Heart left ventricle (tissue), 16 donors: ENCODE data around the gene YY1AP1. TPM values are rescaled to one million over a fixed set of nuclear protein-coding genes. Genes with fewer than 3 reads are reported as not detected.
A peak's percentile ranks its signal among the peaks of the same experiment; 100 is the strongest.

Experiments
- ATAC-seq, 4 donors: fragments of 200-7000 bp; cut with Tn5 transposase; one replicate each; pipeline ENCODE4 v1.9.1; 2020 to 2022; ENCODE audit warnings: moderate library complexity in 4 of 4, mild to moderate bottlenecking in 3 of 4, moderate number of reproducible peaks in 1 of 4
- DNase-seq, 5 donors: peaks; one replicate each; pipeline ENCODE4 v3.0.0-alpha.2; 2020
- H3K27ac ChIP-seq, 12 donors: fragments of 200-600 bp; sonication (generic) in 4 of 12; one replicate each; pipeline versions ENCODE4 v1.5.0 to v1.8.0; 2016 to 2022; ENCODE audit warnings: mild to moderate bottlenecking in 2 of 12
- H3K27me3 ChIP-seq, 9 donors: fragments of 200-600 bp; sonication (generic) in 2 of 9; one replicate each; pipeline versions ENCODE4 v1.5.1 to v1.8.0; 2016 to 2022; ENCODE audit warnings: mild to moderate bottlenecking in 3 of 9
- H3K36me3 ChIP-seq, 9 donors: fragments of 200-600 bp; sonication (generic) in 2 of 9; one replicate each; pipeline versions ENCODE4 v1.5.0 to v1.8.0; 2018 to 2022; ENCODE audit warnings: mild to moderate bottlenecking in 2 of 9
- H3K4me1 ChIP-seq, 12 donors: fragments of 200-600 bp; sonication (generic) in 4 of 12; one replicate each; pipeline versions ENCODE4 v1.5.0 to v1.8.0; 2016 to 2022; ENCODE audit warnings: mild to moderate bottlenecking in 3 of 12
- H3K4me3 ChIP-seq, 12 donors: fragments of 200-600 bp; sonication (generic) in 4 of 12; one replicate each; pipeline versions ENCODE4 v1.5.0 to v1.8.0; 2017 to 2022; ENCODE audit warnings: mild to moderate bottlenecking in 9 of 12, moderate library complexity in 4 of 12
- H3K9me3 ChIP-seq, 12 donors: fragments of 200-600 bp; sonication (generic) in 4 of 12; one replicate each; pipeline versions ENCODE4 v1.5.0 to v1.8.0; 2016 to 2022; ENCODE audit warnings: mild to moderate bottlenecking in 1 of 12
- CTCF ChIP-seq, 12 donors: fragments of 200-600 bp; sonication (generic) in 4 of 12; IDR thresholded peaks; one replicate each; pipeline versions ENCODE4 v1.5.0 to v1.8.0; 2018 to 2022; ENCODE audit warnings: antibody characterized with exemption in 12 of 12, mild to moderate bottlenecking in 5 of 12
- POLR2A ChIP-seq, 2 donors: fragments of 450-650 bp; IDR thresholded peaks; one replicate each; pipeline ENCODE4 v1.6.1; 2017; ENCODE audit warnings: antibody characterized with exemption in 2 of 2, mild to moderate bottlenecking in 2 of 2, moderate library complexity in 2 of 2
- WGBS, 4 donors: extraction: QIAGEN DNeasy Blood & Tissue Kit in 2 of 4; methylation state at CpG; one replicate each; pipeline versions ENCODE4 v1.1.5 to v1.1.7; 2013 to 2018; 5-methylcytosine and 5-hydroxymethylcytosine counted together
- intact Hi-C, 10 donors: fragments of 100-400 bp; cut with DNase I; formaldehyde crosslinking; loops; one replicate each; pipeline versions ENCODE4 v1.11.1 to v1.14.2; 2022
- long read RNA-seq, 3 donors: library from polyadenylated mRNA; unstranded; transcript quantifications; one replicate each; pipeline ENCODE4 v2.0.0, GENCODE V29; 2020 to 2021
- polyA plus RNA-seq, 2 donors: library from polyadenylated mRNA; stranded (reverse); fragments of 200-250 nt; gene quantifications; one replicate each; pipeline ENCODE4 v1.2.3, GENCODE V29; 2013
- total RNA-seq, 9 donors: library from RNA; depleted of rRNA in 2 of 9; stranded (reverse); fragments of >200 nt in 2 of 9; fragmentation: NEBNext Ultra II Directional in 3 of 9; extraction: Animal tissue kit (Norgen Biotek cat#: 25700) in 3 of 9; gene quantifications; one replicate each; pipeline versions ENCODE4 v1.1.0 to v1.2.4, GENCODE V29; 2016 to 2023
- donor health status: ischemic (EF 13 %, LVEDD 7.1; RV severe dilation, severe dysfunction).
- donor health status: healthy with polysubstance abuse.
- donor health status: DM: no; HTN: yes; CAD: no.
- donor health status: DM: no; HTN: no; CAD: no.
- donor health status: ischemic (EF 25% LVEDD 6.9; RV normal size, moderate dysfunction).
- donor health status: ischemic (EF 25% LVEDD 5.7; RV mildly dilated, moderate dysfunction).
- donor health status: healthy.
- donor health status: DM: yes; HTN: yes; CAD: no.
- donor health status: ischemic (EF 35%, LVEDD 5.7; RV mildly dilated, moderate dysfunction).
- donor health status: nonischemic (EF 11% LVEDD 7.7; RV severe dilation, severe dysfunction).
- donor health status: DM: yes; HTN: yes; CAD: no.
- donor health status: PGD.
- donor health status: ischemic (EF 29% LVEDD 5.4; RV normal size, mild dysfunction).
- donor health status: nonischemic (EF 23%, LVEDD 6.1; RV moderate dilation, normal function).

The YY1AP1 gene
- total RNA-seq (100 to 1,000 TPM in 2 of 9 donors, 10 to 100 TPM in 7; 61.1 to 124 (median 66.3) TPM), polyA plus RNA-seq (10 to 100 TPM; 23.9 to 56.5 TPM)
- long read RNA-seq, donor 1, transcript YY1AP1-212 (11 exons, 2,654 nt): major isoform, 8 of 45 reads
- long read RNA-seq, donor 1, transcript YY1AP1-205 (11 exons, 2,663 nt): minor isoform, 5 of 45 reads
- long read RNA-seq, donor 1, partial matches to known transcripts: 13 of 45 reads
- long read RNA-seq, donor 1, other reads (novel, unspliced or antisense): 18 of 45 reads
- long read RNA-seq, donor 2, transcript YY1AP1-218 (7 exons, 810 nt): minor isoform, 5 of 119 reads
- long read RNA-seq, donor 2, transcript YY1AP1-205 (11 exons, 2,663 nt): minor isoform, 11 of 119 reads
- long read RNA-seq, donor 2, transcript YY1AP1-212 (11 exons, 2,654 nt): major isoform, 27 of 119 reads
- long read RNA-seq, donor 2, partial matches to known transcripts: 50 of 119 reads
- long read RNA-seq, donor 2, other reads (novel, unspliced or antisense): 22 of 119 reads
- long read RNA-seq, donor 3, transcript YY1AP1-212 (11 exons, 2,654 nt): major isoform, 11 of 56 reads
- long read RNA-seq, donor 3, transcript YY1AP1-205 (11 exons, 2,663 nt): minor isoform, 6 of 56 reads
- long read RNA-seq, donor 3, partial matches to known transcripts: 17 of 56 reads
- long read RNA-seq, donor 3, other reads (novel, unspliced or antisense): 21 of 56 reads

GRCh38 chr1:155688324-155689080 is at the start of gene YY1AP1:
Gene YY1AP1, minus strand, starts transcription at chr1:155688774. Its CDS starts 8,338 bp downstream, at chr1:155680436.
- intact Hi-C loops: loop anchor here in 1 of 10 donors (10.0 kb wide), 1 partner anchor 46 kb away; no protein-coding TSS in a partner anchor

GRCh38 chr1:155729031-155729898 is 40.7 kb upstream of the YY1AP1 start:
- Histone ChIP-seq H3K4me3 (no peak overlapping the region), H3K4me1 (no peaks in the 10 kb centered on the region), H3K9me3 (no peaks in the 10 kb centered on the region), H3K36me3 (peaks cover 0 to 91% (median 80%) of the 10 kb centered on the region in 9 donors), H3K27me3 (no peaks in the 10 kb centered on the region), H3K27ac (no peak overlapping the region)
- ATAC-seq: peak in 3 of 4 donors; percentile 45 to 58 (median 56)
- TF ChIP-seq POLR2A (IDR thresholded peaks at IDR 0.05): no peak
- peak in 11 of 12 donors; percentile 31 to 61 (median 51) for TF ChIP-seq CTCF (IDR thresholded peaks at IDR 0.05)
- 67 to 70% (median 69%) methylated on average over 12 of the region's 12 CpGs for WGBS, 4 donors
- intact Hi-C loops: loop anchor here in 1 of 10 donors (5.0 kb wide), 1 partner anchor 37 kb away; no protein-coding TSS in a partner anchor
- DNase-seq: peak in 3 of 5 donors; percentile 23 to 38 (median 33)

More at GRCh38 chr1:155688324-155689080, at the start of gene YY1AP1:
- ATAC-seq (peak; percentile 93 to 97 (median 96)), DNase-seq (peak; percentile 95 to 96 (median 95))
- H3K36me3 ChIP-seq: peaks cover 0 to 21% (median 9%) of the 10 kb centered on the region in 9 donors
- H3K27ac ChIP-seq: peak within 1 kb of the TSS; percentile 91 to 99 (median 97)
- no peaks in the 10 kb centered on the region for H3K9me3 ChIP-seq
- no peaks in the 10 kb centered on the region for H3K27me3 ChIP-seq
- H3K4me1 ChIP-seq: peaks cover 0 to 74% (median 41%) of the 10 kb centered on the region in 12 donors
- peak in 1 of 2 donors; percentile 52 for TF ChIP-seq POLR2A (IDR thresholded peaks at IDR 0.05)
- TF ChIP-seq CTCF (IDR thresholded peaks at IDR 0.05): peak in 5 of 12 donors; percentile 7 to 28 (median 23)
- peak within 1 kb of the TSS; percentile 70 to 99 (median 93) for H3K4me3 ChIP-seq
- 0 to 1% (median 0%) methylated on average over 45 to 81 of the region's 81 CpGs for WGBS, 4 donors

GRCh38 chr1:155725142-155725541 is 36.6 kb upstream of the YY1AP1 start:
- intact Hi-C loops: loop anchor here in 1 of 10 donors (5.0 kb wide), 1 partner anchor 33 kb away; no protein-coding TSS in a partner anchor
- ATAC-seq (no peak), DNase-seq (no peak)
- H3K4me1 ChIP-seq: no peaks in the 10 kb centered on the region
- H3K27me3 ChIP-seq: no peaks in the 10 kb centered on the region
- no peak overlapping the region for H3K27ac ChIP-seq
- no peak for TF ChIP-seq CTCF (IDR thresholded peaks at IDR 0.05)
- no peak for TF ChIP-seq POLR2A (IDR thresholded peaks at IDR 0.05)
- H3K9me3 ChIP-seq: no peaks in the 10 kb centered on the region
- WGBS, 4 donors: 91 to 99% (median 92%) methylated on average over 3 of the region's 3 CpGs
- peaks cover 0 to 90% (median 77%) of the 10 kb centered on the region in 9 donors for H3K36me3 ChIP-seq
- no peak overlapping the region for H3K4me3 ChIP-seq
